ENCODE results near the gene PADI2.

DNA sequence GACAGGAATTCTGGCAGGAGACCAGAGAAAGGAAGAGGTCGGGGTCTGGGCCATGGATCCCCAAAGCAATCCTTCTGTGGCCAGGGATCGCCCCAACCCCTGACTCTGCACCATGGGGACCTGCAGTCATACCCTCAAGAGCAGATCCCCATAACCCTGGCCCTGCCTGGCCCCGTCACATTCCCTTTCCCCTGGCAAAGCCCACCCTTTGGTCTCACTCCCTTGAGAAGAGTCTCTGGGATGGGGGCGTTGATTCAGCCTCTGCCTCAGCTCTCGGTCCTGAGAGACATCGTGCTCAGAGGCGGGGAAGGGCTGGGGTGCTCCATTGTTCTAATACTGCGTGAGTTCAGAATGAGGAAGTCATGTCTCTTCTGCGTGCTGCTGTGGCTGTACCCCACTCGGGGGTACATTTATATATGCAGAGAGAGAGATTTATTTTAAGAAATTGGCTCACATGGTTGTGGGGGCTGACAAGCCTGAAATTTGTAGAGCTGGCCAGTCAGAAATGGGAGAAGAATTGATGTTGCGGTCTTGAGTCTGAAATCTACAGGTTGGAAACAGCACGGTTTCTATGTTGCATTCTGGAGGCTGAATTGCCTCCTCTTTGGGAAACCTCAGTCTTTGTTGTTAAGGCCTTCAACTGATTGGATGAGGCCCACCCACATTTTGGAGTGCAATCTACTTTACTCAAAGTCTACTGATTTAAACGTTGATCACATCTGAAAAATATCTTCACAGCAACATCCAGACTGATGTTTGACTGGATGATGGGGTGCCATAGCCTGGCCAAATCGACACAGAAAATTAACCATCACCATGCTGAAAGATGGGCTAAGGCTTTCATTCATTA lies 4.2 kb upstream of the PADI2 start:
- TF ChIP-seq CTCF (conservative IDR thresholded peaks at IDR 0.05) (no peak), EZH2 (IDR thresholded peaks at IDR 0.05; ENCODE audit: low read depth) (no peak)

Data from PC-9 (cell line).